Activated T-helper 17 cell treated with anti-CD3 and anti-CD28 coated beads, Interleukin-2, amount 50 U/mL, for 72 hours (primary cell): Measurements from ENCODE around the gene PINLYP. TPM values are rescaled to one million over a fixed set of nuclear protein-coding genes. Genes with fewer than 3 reads are reported as not detected.
"Not testable (repeated sequence)": the region's sequence is repeated elsewhere in the genome, so short reads cannot be mapped to it uniquely, and the experiment has no call there.

Experiments used
- ATAC-seq: fragments of 150-1000 bp; cut with Tn5 transposase; replicated peaks from 2 replicates; pipeline ENCODE4 v1.10.0; 2021; ENCODE audit warnings: mild to moderate bottlenecking, moderate library complexity
- H3K27ac Mint-ChIP-seq: one replicate; pipeline ENCODE4 v1.8.0; 2022; ENCODE audit warnings: mixed read lengths
- H3K27me3 Mint-ChIP-seq: one replicate; pipeline ENCODE4 v1.8.0; 2022; ENCODE audit warnings: mixed read lengths
- H3K36me3 Mint-ChIP-seq: one replicate; pipeline ENCODE4 v1.8.0; 2022; ENCODE audit warnings: low read depth, mild to moderate bottlenecking, mixed read lengths
- H3K4me1 Mint-ChIP-seq: one replicate; pipeline ENCODE4 v1.8.0; 2022; ENCODE audit warnings: mixed read lengths
- H3K4me3 Mint-ChIP-seq: one replicate; pipeline ENCODE4 v1.8.0; 2022; ENCODE audit warnings: mild to moderate bottlenecking, mixed read lengths
- H3K9me3 Mint-ChIP-seq: one replicate; pipeline ENCODE4 v1.8.0; 2022; ENCODE audit warnings: mixed read lengths
- total RNA-seq, 2 donors: library from RNA; stranded (reverse); gene quantifications; one replicate each; pipeline ENCODE4 v1.2.3, GENCODE V29; 2022

PINLYP gene
- total RNA-seq, 2 donors from 2014 or later = 4.6 to 6.2 TPM

- Mint-ChIP-seq H3K27me3 (no peaks in the 10 kb centered on the region), H3K9me3 (no peaks in the 10 kb centered on the region), H3K36me3 (peaks cover 10% of the 10 kb centered on the region), H3K4me1 (no peaks in the 10 kb centered on the region), H3K27ac (peak overlapping the region; percentile 76), H3K4me3 (no peak overlapping the region)
- no peak for ATAC-seq
Observed at GRCh38 chr19:43584484-43584883, 8.9 kb downstream of the PINLYP start.

- H3K4me3 Mint-ChIP-seq = no peak overlapping the region
- ATAC-seq = no peak
- H3K27ac Mint-ChIP-seq = no peak overlapping the region
- H3K4me1 Mint-ChIP-seq = peaks cover 7% of the 10 kb centered on the region
- peaks cover 21% of the 10 kb centered on the region for H3K36me3 Mint-ChIP-seq
- no peaks in the 10 kb centered on the region for H3K9me3 Mint-ChIP-seq
- H3K27me3 Mint-ChIP-seq = no peaks in the 10 kb centered on the region
Observed at GRCh38 chr19:43586346-43586745, 10.7 kb downstream of the PINLYP start.

- not testable (repeated sequence) for H3K27ac Mint-ChIP-seq, H3K9me3 Mint-ChIP-seq, ATAC-seq, H3K4me3 Mint-ChIP-seq, H3K27me3 Mint-ChIP-seq, H3K4me1 Mint-ChIP-seq
- peaks cover 27% of the 10 kb centered on the region for H3K36me3 Mint-ChIP-seq
Observed at GRCh38 chr19:43587029-43587428, 11.4 kb downstream of the PINLYP start.

- Mint-ChIP-seq H3K36me3 (peaks cover 45% of the 10 kb centered on the region), H3K4me1 (peaks cover 16% of the 10 kb centered on the region), H3K4me3 (no peak overlapping the region), H3K9me3 (no peaks in the 10 kb centered on the region), H3K27me3 (no peaks in the 10 kb centered on the region), H3K27ac (no peak overlapping the region)
- no peak for ATAC-seq
Observed at GRCh38 chr19:43589277-43589676, 13.7 kb downstream of the PINLYP start.

GRCh38 chr19:43589678-43590077, 14.1 kb downstream of the PINLYP start:
- ATAC-seq = no peak
- no peak overlapping the region for H3K4me3 Mint-ChIP-seq
- peaks cover 45% of the 10 kb centered on the region for H3K36me3 Mint-ChIP-seq
- H3K9me3 Mint-ChIP-seq = no peaks in the 10 kb centered on the region
- H3K27me3 Mint-ChIP-seq = no peaks in the 10 kb centered on the region
- H3K4me1 Mint-ChIP-seq = peaks cover 16% of the 10 kb centered on the region
- no peak overlapping the region for H3K27ac Mint-ChIP-seq

GRCh38 chr19:43591904-43592772, 16.5 kb downstream of the PINLYP start:
- ATAC-seq = no peak
- Mint-ChIP-seq H3K4me1 (peaks cover 21% of the 10 kb centered on the region), H3K9me3 (no peaks in the 10 kb centered on the region), H3K36me3 (peaks cover 49% of the 10 kb centered on the region), H3K4me3 (no peak overlapping the region), H3K27me3 (no peaks in the 10 kb centered on the region), H3K27ac (no peak overlapping the region)

- no peak for ATAC-seq
- peaks cover 27% of the 10 kb centered on the region for H3K4me1 Mint-ChIP-seq
- H3K36me3 Mint-ChIP-seq = peaks cover 53% of the 10 kb centered on the region
- H3K9me3 Mint-ChIP-seq = no peaks in the 10 kb centered on the region
- H3K4me3 Mint-ChIP-seq = peak overlapping the region; percentile 94
- peak overlapping the region; percentile 43 for H3K27ac Mint-ChIP-seq
- no peaks in the 10 kb centered on the region for H3K27me3 Mint-ChIP-seq
Observed at GRCh38 chr19:43592800-43593350, 17.3 kb downstream of the PINLYP start.

GRCh38 chr19:43594081-43594697, 18.6 kb downstream of the PINLYP start:
- Mint-ChIP-seq H3K4me3 (peak overlapping the region; percentile 94), H3K4me1 (peaks cover 31% of the 10 kb centered on the region), H3K27me3 (no peaks in the 10 kb centered on the region), H3K9me3 (no peaks in the 10 kb centered on the region), H3K36me3 (peaks cover 66% of the 10 kb centered on the region), H3K27ac (peak overlapping the region; percentile 99)
- no peak for ATAC-seq

GRCh38 chr19:43594710-43595604, 19.4 kb downstream of the PINLYP start:
- Mint-ChIP-seq H3K9me3 (no peaks in the 10 kb centered on the region), H3K36me3 (peaks cover 73% of the 10 kb centered on the region), H3K27me3 (no peaks in the 10 kb centered on the region), H3K4me3 (peak overlapping the region; percentile 94), H3K4me1 (peaks cover 31% of the 10 kb centered on the region), H3K27ac (peak overlapping the region; percentile 99)
- ATAC-seq = peak; percentile 61

- no peaks in the 10 kb centered on the region for H3K27me3 Mint-ChIP-seq
- peaks cover 75% of the 10 kb centered on the region for H3K36me3 Mint-ChIP-seq
- peak overlapping the region; percentile 94 for H3K4me3 Mint-ChIP-seq
- H3K4me1 Mint-ChIP-seq = peaks cover 28% of the 10 kb centered on the region
- ATAC-seq = peak; percentile 11
- no peaks in the 10 kb centered on the region for H3K9me3 Mint-ChIP-seq
- peak overlapping the region; percentile 99 for H3K27ac Mint-ChIP-seq
Observed at GRCh38 chr19:43595605-43595998, 20.0 kb downstream of the PINLYP start.

- peaks cover 72% of the 10 kb centered on the region for H3K36me3 Mint-ChIP-seq
- H3K4me1 Mint-ChIP-seq = peaks cover 24% of the 10 kb centered on the region
Observed at GRCh38 chr19:43595999-43596841, 20.6 kb downstream of the PINLYP start, which contains the start of the genes IRGQ and ZNF576. IRGQ (minus strand) TSS chr19:43596134; CDS start chr19:43595338, 796 bp downstream. ZNF576 (plus strand) TSS chr19:43596595; CDS start chr19:43597109, 514 bp downstream.

GRCh38 chr19:43596842-43597461, 21.4 kb downstream of the PINLYP start:
- H3K27me3 Mint-ChIP-seq = no peaks in the 10 kb centered on the region
- no peak for ATAC-seq
- no peaks in the 10 kb centered on the region for H3K9me3 Mint-ChIP-seq
- peaks cover 24% of the 10 kb centered on the region for H3K4me1 Mint-ChIP-seq
- peaks cover 72% of the 10 kb centered on the region for H3K36me3 Mint-ChIP-seq
- peak overlapping the region; percentile 99 for H3K27ac Mint-ChIP-seq
- peak overlapping the region; percentile 94 for H3K4me3 Mint-ChIP-seq

More at GRCh38 chr19:43595999-43596841, 20.6 kb downstream of the PINLYP start, which contains the start of the genes IRGQ and ZNF576:
- Mint-ChIP-seq H3K4me3 (peak within 1 kb of the TSS; percentile 94), H3K27ac (peak within 1 kb of the TSS; percentile 99), H3K27me3 (no peaks in the 10 kb centered on the region), H3K9me3 (no peaks in the 10 kb centered on the region)
- peak; percentile 89 for ATAC-seq

- peak overlapping the region; percentile 94 for H3K4me3 Mint-ChIP-seq
- peaks cover 68% of the 10 kb centered on the region for H3K36me3 Mint-ChIP-seq
- no peak for ATAC-seq
- H3K27me3 Mint-ChIP-seq = no peaks in the 10 kb centered on the region
- H3K9me3 Mint-ChIP-seq = no peaks in the 10 kb centered on the region
- peak overlapping the region; percentile 99 for H3K27ac Mint-ChIP-seq
- peaks cover 24% of the 10 kb centered on the region for H3K4me1 Mint-ChIP-seq
Observed at GRCh38 chr19:43597876-43598275, 22.3 kb downstream of the PINLYP start.
